H9 (cell line): ENCODE measurements around the gene DBI. TPM values are rescaled to one million over a fixed set of nuclear protein-coding genes. Genes with fewer than 3 reads are reported as not detected.
"Not testable (repeated sequence)": the region's sequence is repeated elsewhere in the genome, so short reads cannot be mapped to it uniquely, and the experiment has no call there.

Source experiments
- DNase-seq: peaks from one replicate; pipeline ENCODE4 v3.0.0-alpha.2; 2017
- H2AFZ ChIP-seq: one replicate; pipeline ENCODE4 v1.6.1; 2013; ENCODE audit warnings: mild to moderate bottlenecking, low read length, control low read depth, moderate library complexity
- H2AK5ac ChIP-seq: 2 replicates; pipeline ENCODE4 v1.6.1; 2013; ENCODE audit warnings: low read length, control low read depth, mixed read lengths; ENCODE audit not compliant: insufficient read length
- H2BK120ac ChIP-seq: one replicate; pipeline ENCODE4 v1.6.1; 2013; ENCODE audit warnings: low read depth, mild to moderate bottlenecking, low read length, control low read depth, inconsistent platforms; ENCODE audit not compliant: poor library complexity, severe bottlenecking
- H2BK12ac ChIP-seq: 2 replicates; pipeline ENCODE4 v1.6.1; 2013; ENCODE audit warnings: low read length, control low read depth, mixed read lengths, low read depth; ENCODE audit not compliant: insufficient read length
- H2BK15ac ChIP-seq: 2 replicates; pipeline ENCODE4 v1.6.1; 2013; ENCODE audit warnings: low read depth, low read length, control low read depth
- H2BK20ac ChIP-seq: one replicate; pipeline ENCODE4 v1.6.1; 2013; ENCODE audit warnings: low read depth, mild to moderate bottlenecking, low read length, control low read depth, inconsistent platforms; ENCODE audit not compliant: poor library complexity, severe bottlenecking
- H2BK5ac ChIP-seq: 2 replicates; pipeline ENCODE4 v1.6.1; 2013; ENCODE audit warnings: low read length, control low read depth, mixed read lengths; ENCODE audit not compliant: insufficient read length
- H3K14ac ChIP-seq: 2 replicates; pipeline ENCODE4 v1.6.1; 2013; ENCODE audit warnings: low read length, control low read depth; ENCODE audit not compliant: insufficient read depth
- H3K18ac ChIP-seq: 2 replicates; pipeline ENCODE4 v1.6.1; 2013; ENCODE audit warnings: low read depth, mild to moderate bottlenecking, mixed read lengths, low read length, control low read depth; ENCODE audit not compliant: insufficient read length
- H3K23ac ChIP-seq: 2 replicates; pipeline ENCODE4 v1.6.1; 2013; ENCODE audit warnings: low read length, control low read depth, mixed read lengths, low read depth; ENCODE audit not compliant: insufficient read length
- H3K23me2 ChIP-seq: 2 replicates; pipeline ENCODE4 v1.6.1; 2013; ENCODE audit warnings: low read depth, mild to moderate bottlenecking, mixed read lengths, low read length, control low read depth; ENCODE audit not compliant: insufficient read length, poor library complexity, severe bottlenecking
- H3K27ac ChIP-seq: 2 replicates; pipeline ENCODE4 v1.5.1; 2013; ENCODE audit warnings: low read length, control low read depth, mixed read lengths, low read depth; ENCODE audit not compliant: insufficient read length
- H3K27me3 ChIP-seq: 2 replicates; pipeline ENCODE4 v1.6.1; 2013; ENCODE audit warnings: low read length, control low read depth, inconsistent platforms; ENCODE audit not compliant: insufficient read depth
- H3K4ac ChIP-seq: 2 replicates; pipeline ENCODE4 v1.6.1; 2013; ENCODE audit warnings: low read depth, mild to moderate bottlenecking, control low read depth, inconsistent platforms, low read length, moderate library complexity
- H3K4me1 ChIP-seq: 2 replicates; pipeline ENCODE4 v1.6.1; 2013; ENCODE audit warnings: low read length, control low read depth, inconsistent platforms; ENCODE audit not compliant: insufficient read depth
- H3K4me2 ChIP-seq: 2 replicates; pipeline ENCODE4 v1.6.1; 2013; ENCODE audit warnings: low read length, control low read depth, mixed read lengths; ENCODE audit not compliant: insufficient read length, insufficient read depth
- H3K56ac ChIP-seq: 2 replicates; pipeline ENCODE4 v1.6.1; 2013; ENCODE audit warnings: low read depth, mild to moderate bottlenecking, mixed read lengths, low read length, control low read depth; ENCODE audit not compliant: insufficient read length
- H3K79me1 ChIP-seq: 2 replicates; pipeline ENCODE4 v1.6.1; 2013; ENCODE audit warnings: low read depth, mild to moderate bottlenecking, moderate library complexity, low read length, control low read depth, inconsistent platforms; ENCODE audit not compliant: insufficient read depth, poor library complexity, severe bottlenecking
- H3K79me2 ChIP-seq: 2 replicates; pipeline ENCODE4 v1.6.1; 2013; ENCODE audit warnings: low read length, control low read depth, inconsistent platforms; ENCODE audit not compliant: insufficient read depth
- H3K9ac ChIP-seq: 2 replicates; pipeline ENCODE4 v1.6.1; 2013; ENCODE audit warnings: low read length, control low read depth, mixed read lengths; ENCODE audit not compliant: insufficient read length; ENCODE audit errors: extremely low read depth
- H3K9me3 ChIP-seq: one replicate; pipeline ENCODE4 v1.6.1; 2013; ENCODE audit warnings: low read depth, low read length, inconsistent platforms; ENCODE audit not compliant: control insufficient read depth
- H3T11ph ChIP-seq: one replicate; pipeline ENCODE4 v1.6.1; 2013; ENCODE audit warnings: mild to moderate bottlenecking, low read length, control low read depth, inconsistent platforms
- H4K20me1 ChIP-seq: one replicate; pipeline ENCODE4 v1.6.1; 2013; ENCODE audit not compliant: control insufficient read depth, insufficient read length, insufficient read depth
- H4K5ac ChIP-seq: 2 replicates; pipeline ENCODE4 v1.6.1; 2013; ENCODE audit warnings: low read depth, mild to moderate bottlenecking, mixed read lengths, low read length, control low read depth; ENCODE audit not compliant: insufficient read length
- H4K8ac ChIP-seq: replicated peaks from 2 replicates; pipeline ENCODE4 v1.6.1; 2013; ENCODE audit warnings: low read length, control low read depth, mixed read lengths, low read depth; ENCODE audit not compliant: insufficient read length
- H4K91ac ChIP-seq: 2 replicates; pipeline ENCODE4 v1.6.1; 2013; ENCODE audit warnings: low read depth, mild to moderate bottlenecking, moderate library complexity, mixed read lengths, low read length, control low read depth; ENCODE audit not compliant: insufficient read length
- H3K27ac Mint-ChIP-seq, 3 experiments: 2 replicates in 2 of 3; 3 replicates in 1 of 3; pipeline ENCODE4 v1.8.0; 2020 to 2021; ENCODE audit warnings: mixed read lengths in 3 of 3, mild to moderate bottlenecking in 1 of 3, moderate library complexity in 1 of 3
- H3K27me3 Mint-ChIP-seq: 2 replicates; pipeline ENCODE4 v1.8.0; 2021; ENCODE audit warnings: low read depth, mild to moderate bottlenecking, moderate library complexity, mixed read lengths
- H3K36me3 Mint-ChIP-seq, 3 experiments: 2 replicates in 2 of 3; 3 replicates in 1 of 3; pipeline ENCODE4 v1.8.0; 2020 to 2021; ENCODE audit warnings: low read depth in 3 of 3, mixed read lengths in 3 of 3; ENCODE audit not compliant: insufficient read depth in 1 of 3
- H3K4me1 Mint-ChIP-seq, 2 experiments: 2 replicates each; pipeline ENCODE4 v1.8.0; 2020; ENCODE audit warnings: mixed read lengths in 2 of 2
- H3K4me3 Mint-ChIP-seq, 2 experiments: 2 replicates in 1 of 2; 3 replicates in 1 of 2; pipeline ENCODE4 v1.8.0; 2020 to 2021; ENCODE audit warnings: mild to moderate bottlenecking in 2 of 2, mixed read lengths in 2 of 2, moderate library complexity in 1 of 2
- H3K9me3 Mint-ChIP-seq, 2 experiments: 2 replicates in 1 of 2; 3 replicates in 1 of 2; pipeline ENCODE4 v1.8.0; 2020; ENCODE audit warnings: mild to moderate bottlenecking in 2 of 2, mixed read lengths in 2 of 2, moderate library complexity in 1 of 2
- WGBS: extraction: QIAGEN DNeasy Blood & Tissue Kit; methylation state at CpG from one replicate; pipeline ENCODE4 v1.1.7; 2013; ENCODE audit warnings: missing lambda C conversion rate, low lambda C conversion rate, mixed read lengths; ENCODE audit not compliant: insufficient read length; ENCODE audit errors: extremely low coverage; 5-methylcytosine and 5-hydroxymethylcytosine counted together
- total RNA-seq: library from RNA; stranded (reverse); gene quantifications from 2 replicates; pipeline ENCODE4 v1.2.1, GENCODE V29; 2021

The DBI gene
- total RNA-seq, 1 experiment from 2014 or later = 127 TPM

GRCh38 chr2:119376406-119376805 is 9.6 kb downstream of the DBI start:
- not testable (repeated sequence) for H3K18ac ChIP-seq, H4K5ac ChIP-seq, H3K27ac ChIP-seq, H4K8ac ChIP-seq, H3K27me3 ChIP-seq, H2AK5ac ChIP-seq, H2BK12ac ChIP-seq, H3K14ac ChIP-seq, H2BK5ac ChIP-seq, H3K23me2 ChIP-seq, H2BK120ac ChIP-seq, H2AFZ ChIP-seq, H3K79me1 ChIP-seq, H3K56ac ChIP-seq, H2BK20ac ChIP-seq, H4K20me1 ChIP-seq, H3K79me2 ChIP-seq, H3K4me3 Mint-ChIP-seq, H3K4me1 ChIP-seq, H3K27ac Mint-ChIP-seq, H3K4ac ChIP-seq, DNase-seq, H4K91ac ChIP-seq, H2BK15ac ChIP-seq, H3K9ac ChIP-seq, H3K23ac ChIP-seq, H3K27me3 Mint-ChIP-seq, H3T11ph ChIP-seq, H3K4me2 ChIP-seq
- H3K36me3 Mint-ChIP-seq = peaks cover 32 to 35% (median 35%) of the 10 kb centered on the region in 3 experiments
- WGBS = no CpG with 5 or more reads among the region's 6 CpGs
- H3K4me1 Mint-ChIP-seq = peaks cover 15 to 25% of the 10 kb centered on the region in 2 experiments
- H3K9me3 ChIP-seq = peaks cover 11% of the 10 kb centered on the region
- H3K9me3 Mint-ChIP-seq = peaks cover 6 to 10% of the 10 kb centered on the region in 2 experiments; a peak in 4 of 5 replicates
